Iris pigment epithelial cell (primary cell): ENCODE data around the gene CCDC186.
A peak's percentile ranks its signal among the peaks of the same experiment; 100 is the strongest.

ENCODE experiments used
- DNase-seq: peaks from one replicate; pipeline ENCODE4 v3.0.0-alpha.2; 2011; ENCODE audit warnings: low read depth

CCDC186 gene

GRCh38 chr10:114110174-114110972, 63.6 kb downstream of the CCDC186 start:
- no peak for DNase-seq

GRCh38 chr10:114103284-114103683, 70.7 kb downstream of the CCDC186 start:
- DNase-seq, result peak; percentile 71

- DNase-seq, result peak; percentile 16
These were observed 71.7 kb downstream of the CCDC186 start for GRCh38 chr10:114102256-114102655.

- DNase-seq, result peak; percentile 58
These were observed 72.9 kb downstream of the CCDC186 start for GRCh38 chr10:114100848-114101741.

GRCh38 chr10:114096864-114097263, 77.1 kb downstream of the CCDC186 start:
- no peak for DNase-seq

- DNase-seq, result no peak
These were observed 78.3 kb downstream of the CCDC186 start for GRCh38 chr10:114095559-114096337.

- no peak for DNase-seq
These were observed 79.2 kb downstream of the CCDC186 start for GRCh38 chr10:114094795-114095194.

GRCh38 chr10:114087655-114088054, 86.3 kb downstream of the CCDC186 start:
- no peak for DNase-seq

- DNase-seq, result no peak
These were observed 86.7 kb downstream of the CCDC186 start for GRCh38 chr10:114087255-114087654.

- no peak for DNase-seq
These were observed 89.8 kb downstream of the CCDC186 start for GRCh38 chr10:114084215-114084614.

- DNase-seq, result no peak
These were observed 91.0 kb downstream of the CCDC186 start for GRCh38 chr10:114083040-114083439.

GRCh38 chr10:114081911-114082583, 92.0 kb downstream of the CCDC186 start:
- DNase-seq, result no peak

GRCh38 chr10:114079421-114079820, 94.6 kb downstream of the CCDC186 start:
- no peak for DNase-seq

- DNase-seq, result no peak
These were observed 95.7 kb downstream of the CCDC186 start for GRCh38 chr10:114078346-114078745.

GRCh38 chr10:114077815-114078219, 96.2 kb downstream of the CCDC186 start:
- DNase-seq, result no peak

GRCh38 chr10:114077347-114077746, 96.7 kb downstream of the CCDC186 start:
- no peak for DNase-seq

- no peak for DNase-seq
These were observed 98.9 kb downstream of the CCDC186 start for GRCh38 chr10:114075093-114075492.

- DNase-seq, result no peak
These were observed 100.4 kb downstream of the CCDC186 start for GRCh38 chr10:114073395-114074186.

- no peak for DNase-seq
These were observed 102.8 kb downstream of the CCDC186 start for GRCh38 chr10:114071178-114071577.
